Neural cell (in vitro differentiated cells): ENCODE data around the gene BRAF. TPM values are rescaled to one million over a fixed set of nuclear protein-coding genes. Genes with fewer than 3 reads are reported as not detected.

Source experiments
- H2AFZ ChIP-seq: fragments of 200-600, 300-800 bp; sonication (generic), shearing (Covaris generic); 2 replicates; pipeline ENCODE4 v1.6.0; 2014; ENCODE audit warnings: low read depth, mild to moderate bottlenecking, antibody characterized with exemption, low read length, moderate library complexity
- H3F3A ChIP-seq: fragments of 200-600 bp; shearing (Covaris generic); 2 replicates; pipeline ENCODE4 v1.6.1; 2016; ENCODE audit warnings: mild to moderate bottlenecking, moderate library complexity, mixed read lengths, antibody characterized with exemption, low read length; ENCODE audit not compliant: insufficient read depth, poor library complexity, severe bottlenecking
- H3K27ac ChIP-seq: fragments of 200-600, 300-800 bp; sonication (generic), shearing (Covaris generic); 2 replicates; pipeline ENCODE4 v1.5.1; 2014; ENCODE audit warnings: mild to moderate bottlenecking, low read length, moderate library complexity
- H3K27me3 ChIP-seq: fragments of 300-800, 200-600 bp; sonication (generic), shearing (Covaris generic); 2 replicates; pipeline ENCODE4 v1.6.0; 2014; ENCODE audit warnings: mild to moderate bottlenecking, low read depth, low read length, moderate library complexity; ENCODE audit not compliant: insufficient read depth
- H3K36me3 ChIP-seq: fragments of 300-800, 200-600 bp; sonication (generic), shearing (Covaris generic); 2 replicates; pipeline ENCODE4 v1.5.1; 2014; ENCODE audit warnings: mild to moderate bottlenecking, antibody characterized with exemption, low read length, moderate library complexity; ENCODE audit not compliant: insufficient read depth
- H3K4me2 ChIP-seq: fragments of 300-800, 200-600 bp; sonication (generic), shearing (Covaris generic); 2 replicates; pipeline ENCODE4 v1.6.0; 2014; ENCODE audit warnings: mild to moderate bottlenecking, low read length
- H3K4me3 ChIP-seq: fragments of 300-800, 200-600 bp; sonication (generic), shearing (Covaris generic); 2 replicates; pipeline ENCODE4 v1.5.1; 2014; ENCODE audit warnings: mild to moderate bottlenecking, low read length, moderate library complexity
- H3K79me2 ChIP-seq: fragments of 200-600 bp; shearing (Covaris generic); replicated peaks from 2 replicates; pipeline ENCODE4 v1.6.0; 2014; ENCODE audit warnings: mild to moderate bottlenecking, low read length, moderate library complexity; ENCODE audit not compliant: insufficient read depth
- H3K9ac ChIP-seq: fragments of 300-800, 200-600 bp; sonication (generic), shearing (Covaris generic); 2 replicates; pipeline ENCODE4 v1.6.1; 2016; ENCODE audit warnings: mild to moderate bottlenecking, low read length, mixed read lengths
- H3K9me2 ChIP-seq: fragments of 200-600 bp; shearing (Covaris generic); 2 replicates; pipeline ENCODE4 v1.6.1; 2016; ENCODE audit warnings: mild to moderate bottlenecking, low read length, mixed read lengths; ENCODE audit not compliant: insufficient read depth
- H3K9me3 ChIP-seq: fragments of 200-600, 300-800 bp; sonication (generic), shearing (Covaris generic); 2 replicates; pipeline ENCODE4 v1.6.1; 2016; ENCODE audit warnings: mild to moderate bottlenecking, mixed run types, low read length, moderate library complexity, mixed read lengths
- H4K20me1 ChIP-seq: fragments of 200-600 bp; shearing (Covaris generic); 2 replicates; pipeline ENCODE4 v1.6.1; 2016; ENCODE audit warnings: mild to moderate bottlenecking, mixed run types; ENCODE audit not compliant: insufficient read depth
- CTCF ChIP-seq: fragments of 450-650 bp; IDR thresholded peaks from 2 replicates; pipeline ENCODE4 v1.5.1; 2014; ENCODE audit warnings: antibody characterized with exemption, mild to moderate bottlenecking, moderate library complexity; ENCODE audit not compliant: poor library complexity, severe bottlenecking
- EZH2 ChIP-seq: fragments of 200-600, 300-800 bp; shearing (Covaris generic), sonication (generic); IDR thresholded peaks from 2 replicates; pipeline ENCODE4 v1.6.1; 2014; ENCODE audit warnings: antibody characterized with exemption, low read length, borderline replicate concordance, mild to moderate bottlenecking; ENCODE audit not compliant: insufficient read depth, poor library complexity, severe bottlenecking
- MXI1 ChIP-seq: fragments of 450-650 bp; conservative IDR thresholded peaks from 2 replicates; pipeline ENCODE4 v1.6.1; 2014; ENCODE audit warnings: antibody characterized with exemption, mild to moderate bottlenecking; ENCODE audit not compliant: poor library complexity, severe bottlenecking
- RAD21 ChIP-seq: fragments of 450-650 bp; conservative IDR thresholded peaks from 2 replicates; pipeline ENCODE4 v1.6.1; 2014; ENCODE audit warnings: antibody characterized with exemption, mild to moderate bottlenecking, moderate library complexity
- REST ChIP-seq: IDR thresholded peaks from 2 replicates; pipeline ENCODE4 v1.6.1; 2012; ENCODE audit warnings: borderline replicate concordance
- SMC3 ChIP-seq: fragments of 450-650 bp; conservative IDR thresholded peaks from 2 replicates; pipeline ENCODE4 v1.6.1; 2014; ENCODE audit warnings: antibody characterized with exemption, mild to moderate bottlenecking, moderate library complexity; ENCODE audit not compliant: poor library complexity
- polyA plus RNA-seq: library from polyadenylated mRNA; depleted of rRNA; stranded (reverse); fragments of >200 nt; gene quantifications from 2 replicates; pipeline ENCODE4 v1.2.3, GENCODE V29; 2014

BRAF gene
- polyA plus RNA-seq, 1 donor from 2014 or later, result 31.7 TPM

GRCh38 chr7:140889150-140889549 is 35.6 kb downstream of the BRAF start:
- Histone ChIP-seq H3K27me3 (no peaks in the 10 kb centered on the region), H2AFZ (no peak overlapping the region), H3K4me2 (no peak overlapping the region), H3K9me3 (no peaks in the 10 kb centered on the region), H3K4me3 (no peak overlapping the region), H4K20me1 (no peaks in the 10 kb centered on the region), H3F3A (no peaks in the 10 kb centered on the region), H3K9me2 (no peaks in the 10 kb centered on the region), H3K79me2 (peaks cover 91% of the 10 kb centered on the region), H3K36me3 (no peaks in the 10 kb centered on the region), H3K9ac (no peak overlapping the region), H3K27ac (no peak overlapping the region)
- TF ChIP-seq REST (no peak), CTCF (no peak), RAD21 (no peak), EZH2 (no peak), MXI1 (no peak), SMC3 (no peak)

DNA sequence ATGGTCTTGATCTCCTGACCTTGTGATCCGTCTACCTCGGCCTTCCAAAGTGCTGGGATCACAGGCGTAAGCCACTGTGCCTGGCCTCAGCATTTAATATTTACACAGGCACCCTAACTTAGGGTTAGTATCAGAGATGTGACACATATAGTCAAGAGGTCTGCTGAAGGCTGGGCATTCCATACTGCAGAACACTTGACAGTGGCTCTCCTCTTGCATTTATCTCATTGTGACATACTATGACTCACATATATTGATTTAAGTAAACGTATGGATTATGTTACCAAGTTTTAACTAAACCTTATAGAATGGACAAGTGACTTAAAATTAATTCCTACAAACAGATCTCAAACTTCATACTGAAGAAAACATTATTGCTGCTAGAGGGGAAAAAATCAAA is 36.6 kb downstream of the BRAF start:
- Histone ChIP-seq H3K9me3 (no peaks in the 10 kb centered on the region), H3K36me3 (no peaks in the 10 kb centered on the region), H3K9me2 (no peaks in the 10 kb centered on the region), H3K9ac (no peak overlapping the region), H3K27me3 (no peaks in the 10 kb centered on the region), H3K79me2 (peaks cover 88% of the 10 kb centered on the region), H3K4me3 (no peak overlapping the region), H3K27ac (no peak overlapping the region), H2AFZ (no peak overlapping the region), H3K4me2 (no peak overlapping the region), H3F3A (no peaks in the 10 kb centered on the region), H4K20me1 (no peaks in the 10 kb centered on the region)
- no peak for TF ChIP-seq SMC3
- TF ChIP-seq REST, result no peak
- TF ChIP-seq EZH2, result no peak
- no peak for TF ChIP-seq CTCF
